Neuronal stem cell (in vitro differentiated cells): ENCODE results near the gene TMPRSS12. TPM values are rescaled to one million over a fixed set of nuclear protein-coding genes. Genes with fewer than 3 reads are reported as not detected.
A peak's percentile ranks its signal among the peaks of the same experiment; 100 is the strongest.

Experiments used
- DNase-seq: peaks from one replicate; pipeline ENCODE4 v3.0.0-alpha.2; 2013; ENCODE audit warnings: low spot score
- H2AFZ ChIP-seq: one replicate; pipeline ENCODE4 v1.6.1; 2013; ENCODE audit warnings: mild to moderate bottlenecking, low read length, inconsistent platforms
- H2AK5ac ChIP-seq: 2 replicates; pipeline ENCODE4 v1.6.1; 2013; ENCODE audit warnings: low read depth, mild to moderate bottlenecking, inconsistent platforms, low read length, moderate library complexity, mixed read lengths
- H2BK120ac ChIP-seq: 2 replicates; pipeline ENCODE4 v1.6.1; 2013; ENCODE audit warnings: low read depth, mild to moderate bottlenecking, inconsistent platforms, low read length, moderate library complexity, mixed read lengths
- H2BK12ac ChIP-seq: one replicate; pipeline ENCODE4 v1.6.1; 2013; ENCODE audit warnings: low read length, inconsistent platforms
- H2BK15ac ChIP-seq: 2 replicates; pipeline ENCODE4 v1.6.1; 2013; ENCODE audit warnings: mild to moderate bottlenecking, low read length, inconsistent platforms, mixed read lengths
- H2BK5ac ChIP-seq: one replicate; pipeline ENCODE4 v1.6.1; 2013; ENCODE audit warnings: inconsistent platforms, mild to moderate bottlenecking, low read length, moderate library complexity
- H3K14ac ChIP-seq: one replicate; pipeline ENCODE4 v1.6.1; 2013; ENCODE audit warnings: low read length, inconsistent platforms
- H3K18ac ChIP-seq: 2 replicates; pipeline ENCODE4 v1.6.1; 2013; ENCODE audit warnings: low read length, inconsistent platforms
- H3K23ac ChIP-seq: 2 replicates; pipeline ENCODE4 v1.6.1; 2013; ENCODE audit warnings: low read depth, mild to moderate bottlenecking, mixed read lengths, low read length, inconsistent platforms; ENCODE audit not compliant: poor library complexity
- H3K27ac ChIP-seq: replicated peaks from 3 replicates; pipeline ENCODE4 v1.5.1; 2013; ENCODE audit warnings: low read length, inconsistent platforms
- H3K27me3 ChIP-seq, 3 experiments: 2 replicates each; pipeline ENCODE4 v1.6.1; 2013; ENCODE audit warnings: low read length in 3 of 3, mild to moderate bottlenecking in 2 of 3, inconsistent platforms in 1 of 3, low read depth in 1 of 3, mixed read lengths in 1 of 3, moderate library complexity in 1 of 3; ENCODE audit not compliant: control insufficient read depth in 3 of 3, insufficient read depth in 3 of 3
- H3K36me3 ChIP-seq, 2 donors: replicated peaks in 1 of 2; 2 replicates each; pipeline ENCODE4 v1.6.1; 2013; ENCODE audit warnings: low read length in 2 of 2; ENCODE audit not compliant: control insufficient read depth in 2 of 2, insufficient read depth in 2 of 2
- H3K4ac ChIP-seq: 2 replicates; pipeline ENCODE4 v1.6.1; 2013; ENCODE audit warnings: inconsistent platforms, mild to moderate bottlenecking, low read length, moderate library complexity
- H3K4me1 ChIP-seq, 2 donors: 1 replicate in 1 of 2; 2 replicates in 1 of 2; pipeline ENCODE4 v1.6.1; 2013; ENCODE audit warnings: low read length in 2 of 2, low read depth in 1 of 2; ENCODE audit not compliant: control insufficient read depth in 2 of 2, insufficient read depth in 1 of 2
- H3K4me2 ChIP-seq: one replicate; pipeline ENCODE4 v1.6.1; 2013; ENCODE audit warnings: mild to moderate bottlenecking, low read length, inconsistent platforms; ENCODE audit not compliant: insufficient read depth, poor library complexity, severe bottlenecking
- H3K4me3 ChIP-seq, 2 donors: 2 replicates each; pipeline ENCODE4 v1.5.1; 2013; ENCODE audit warnings: low read length in 2 of 2, mild to moderate bottlenecking in 2 of 2, inconsistent platforms in 1 of 2, moderate library complexity in 1 of 2
- H3K79me1 ChIP-seq: one replicate; pipeline ENCODE4 v1.6.1; 2013; ENCODE audit warnings: low read depth, mild to moderate bottlenecking, inconsistent platforms, low read length, moderate library complexity
- H3K9ac ChIP-seq: one replicate; pipeline ENCODE4 v1.6.1; 2013; ENCODE audit warnings: mild to moderate bottlenecking, low read depth, low read length, inconsistent platforms; ENCODE audit not compliant: poor library complexity
- H3K9me3 ChIP-seq, 2 donors: replicated peaks in 1 of 2; 2 replicates each; pipeline versions ENCODE3 to v1.6.1; 2013; ENCODE audit warnings: low read length in 2 of 2, mild to moderate bottlenecking in 2 of 2, inconsistent platforms in 1 of 2, low read depth in 1 of 2, mixed read lengths in 1 of 2, moderate library complexity in 1 of 2; ENCODE audit not compliant: control insufficient read depth in 2 of 2, insufficient read depth in 1 of 2
- H4K8ac ChIP-seq: one replicate; pipeline ENCODE4 v1.6.1; 2013; ENCODE audit warnings: low read depth, mild to moderate bottlenecking, inconsistent platforms, low read length, moderate library complexity
- H4K91ac ChIP-seq: one replicate; pipeline ENCODE4 v1.6.1; 2013; ENCODE audit warnings: low read length, low read depth, mild to moderate bottlenecking, inconsistent platforms; ENCODE audit not compliant: poor library complexity
- WGBS, 2 donors: extraction: QIAGEN DNeasy Blood & Tissue Kit; methylation state at CpG; one replicate each; pipeline ENCODE4 v1.1.7; 2013; ENCODE audit warnings: missing lambda C conversion rate in 2 of 2, mixed read lengths in 1 of 2; ENCODE audit not compliant: insufficient read length in 2 of 2, insufficient replicate concordance in 1 of 2; ENCODE audit errors: extremely low coverage in 2 of 2; 5-methylcytosine and 5-hydroxymethylcytosine counted together
- small RNA-seq: library from polyadenylated mRNA; stranded (forward); fragments of <200 nt; extraction: miRNeasy Mini kit (QIAGEN cat#:217004); gene quantifications from one replicate; pipeline ENCODE3, GENCODE V24; 2013; ENCODE audit not compliant: insufficient read depth

TMPRSS12 gene

GRCh38 chr12:50934981-50935807, 92.5 kb downstream of the TMPRSS12 start:
- Histone ChIP-seq H2AFZ (no peak overlapping the region), H3K23ac (no peak overlapping the region), H3K9ac (no peak overlapping the region), H3K14ac (no peak overlapping the region), H3K27ac (no peak overlapping the region), H4K8ac (no peak overlapping the region), H3K4ac (no peak overlapping the region), H3K79me1 (no peaks in the 10 kb centered on the region), H2BK15ac (no peak overlapping the region), H4K91ac (no peak overlapping the region), H2BK12ac (no peak overlapping the region), H3K36me3 (no peaks in the 10 kb centered on the region), H3K18ac (peak overlapping the region; percentile 73), H2BK5ac (no peak overlapping the region), H2AK5ac (no peak overlapping the region), H3K4me3 (no peak overlapping the region), H3K4me1 (peaks cover 4 to 5% of the 10 kb centered on the region in 2 donors), H3K9me3 (no peaks in the 10 kb centered on the region), H2BK120ac (no peak overlapping the region), H3K27me3 (no peaks in the 10 kb centered on the region), H3K4me2 (no peak overlapping the region)
- no peak for DNase-seq
- WGBS, 2 donors: no CpG with 5 or more reads among the region's 6 CpGs

GRCh38 chr12:50936821-50937530, 94.2 kb downstream of the TMPRSS12 start:
- Histone ChIP-seq H3K4me2 (no peak overlapping the region), H2AFZ (no peak overlapping the region), H4K91ac (no peak overlapping the region), H3K9me3 (no peaks in the 10 kb centered on the region), H3K4me3 (peak overlapping the region in 1 of 2 donors; percentile 42), H3K18ac (peak overlapping the region; percentile 27), H3K23ac (no peak overlapping the region), H3K14ac (no peak overlapping the region), H3K4ac (no peak overlapping the region), H2BK12ac (no peak overlapping the region), H2BK5ac (peak overlapping the region; percentile 7), H2BK15ac (peak overlapping the region; percentile 55), H3K4me1 (peaks cover 4 to 5% of the 10 kb centered on the region in 2 donors), H3K36me3 (no peaks in the 10 kb centered on the region), H2AK5ac (no peak overlapping the region), H4K8ac (no peak overlapping the region), H3K27me3 (no peaks in the 10 kb centered on the region), H3K9ac (no peak overlapping the region), H3K79me1 (no peaks in the 10 kb centered on the region), H3K27ac (no peak overlapping the region), H2BK120ac (no peak overlapping the region)
- no CpG with 5 or more reads among the region's 9 CpGs for WGBS, 2 donors
- DNase-seq: no peak

Small RNA genes lying within 50 kb of the gene (small RNA-seq; reads per million reads assigned to genes)
- gene AC013244.2: not detected
- not detected for gene RN7SL519P
